SK-N-SH (cell line): ENCODE results near the gene SPIRE1.

Experiments
- CTCF ChIP-seq: fragments of 200-600 bp; sonication (generic); IDR thresholded peaks from 2 replicates; pipeline ENCODE4 v1.6.1; 2017; ENCODE audit warnings: antibody characterized with exemption, mild to moderate bottlenecking, moderate library complexity
- FOXM1 ChIP-seq: IDR thresholded peaks from 2 replicates; pipeline ENCODE4 v1.4.0; 2012; ENCODE audit warnings: low read depth, mild to moderate bottlenecking
- GATA2 ChIP-seq: sonication (generic); formaldehyde crosslinking; IDR thresholded peaks from 2 replicates; pipeline ENCODE4 v1.5.0; 2020; ENCODE audit warnings: mild to moderate bottlenecking, missing genetic modification reagents
- IRF3 ChIP-seq: fragments of 150-350 bp; IDR thresholded peaks from 2 replicates; pipeline ENCODE4 v1.6.1; 2016; ENCODE audit warnings: mild to moderate bottlenecking, low read depth, low read length
- MAX ChIP-seq: IDR thresholded peaks from 2 replicates; pipeline ENCODE4 v1.4.0; 2012; ENCODE audit warnings: low read depth
- RFX5 ChIP-seq: IDR thresholded peaks from 2 replicates; pipeline ENCODE4 v1.6.1; 2012; ENCODE audit warnings: mild to moderate bottlenecking, improper control_type of control experiment, low read length
- USF1 ChIP-seq: IDR thresholded peaks from 2 replicates; pipeline ENCODE4 v1.4.0; 2012; ENCODE audit warnings: low read depth, borderline replicate concordance

- TF ChIP-seq USF1 (no peak), MAX (peak; percentile 46; the same call in 1 of the 2 replicates), GATA2 (CRISPR knock-in tag) (peak; percentile 50; the same call in 1 of the 2 replicates), CTCF (no peak), IRF3 (no peak), RFX5 (no peak), FOXM1 (no peak)
Measured at GRCh38 chr18:12441475-12442034, 216.4 kb downstream of the SPIRE1 start.
